GM12872 (cell line): ENCODE measurements around the gene ITGB1BP1.

Source experiments
- TF ChIP-seq, protein P1 (sequence below): IDR thresholded peaks from 3 replicates; pipeline ENCODE4 v1.5.1; 2011; ENCODE audit warnings: low read depth, mild to moderate bottlenecking, low read length, moderate library complexity; ENCODE audit not compliant: insufficient read depth

ITGB1BP1 gene

GRCh38 chr2:9390151-9390850 lies 33.0 kb downstream of the ITGB1BP1 start:
- TF ChIP-seq, protein P1, sequence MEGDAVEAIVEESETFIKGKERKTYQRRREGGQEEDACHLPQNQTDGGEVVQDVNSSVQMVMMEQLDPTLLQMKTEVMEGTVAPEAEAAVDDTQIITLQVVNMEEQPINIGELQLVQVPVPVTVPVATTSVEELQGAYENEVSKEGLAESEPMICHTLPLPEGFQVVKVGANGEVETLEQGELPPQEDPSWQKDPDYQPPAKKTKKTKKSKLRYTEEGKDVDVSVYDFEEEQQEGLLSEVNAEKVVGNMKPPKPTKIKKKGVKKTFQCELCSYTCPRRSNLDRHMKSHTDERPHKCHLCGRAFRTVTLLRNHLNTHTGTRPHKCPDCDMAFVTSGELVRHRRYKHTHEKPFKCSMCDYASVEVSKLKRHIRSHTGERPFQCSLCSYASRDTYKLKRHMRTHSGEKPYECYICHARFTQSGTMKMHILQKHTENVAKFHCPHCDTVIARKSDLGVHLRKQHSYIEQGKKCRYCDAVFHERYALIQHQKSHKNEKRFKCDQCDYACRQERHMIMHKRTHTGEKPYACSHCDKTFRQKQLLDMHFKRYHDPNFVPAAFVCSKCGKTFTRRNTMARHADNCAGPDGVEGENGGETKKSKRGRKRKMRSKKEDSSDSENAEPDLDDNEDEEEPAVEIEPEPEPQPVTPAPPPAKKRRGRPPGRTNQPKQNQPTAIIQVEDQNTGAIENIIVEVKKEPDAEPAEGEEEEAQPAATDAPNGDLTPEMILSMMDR: no peak

DNA sequence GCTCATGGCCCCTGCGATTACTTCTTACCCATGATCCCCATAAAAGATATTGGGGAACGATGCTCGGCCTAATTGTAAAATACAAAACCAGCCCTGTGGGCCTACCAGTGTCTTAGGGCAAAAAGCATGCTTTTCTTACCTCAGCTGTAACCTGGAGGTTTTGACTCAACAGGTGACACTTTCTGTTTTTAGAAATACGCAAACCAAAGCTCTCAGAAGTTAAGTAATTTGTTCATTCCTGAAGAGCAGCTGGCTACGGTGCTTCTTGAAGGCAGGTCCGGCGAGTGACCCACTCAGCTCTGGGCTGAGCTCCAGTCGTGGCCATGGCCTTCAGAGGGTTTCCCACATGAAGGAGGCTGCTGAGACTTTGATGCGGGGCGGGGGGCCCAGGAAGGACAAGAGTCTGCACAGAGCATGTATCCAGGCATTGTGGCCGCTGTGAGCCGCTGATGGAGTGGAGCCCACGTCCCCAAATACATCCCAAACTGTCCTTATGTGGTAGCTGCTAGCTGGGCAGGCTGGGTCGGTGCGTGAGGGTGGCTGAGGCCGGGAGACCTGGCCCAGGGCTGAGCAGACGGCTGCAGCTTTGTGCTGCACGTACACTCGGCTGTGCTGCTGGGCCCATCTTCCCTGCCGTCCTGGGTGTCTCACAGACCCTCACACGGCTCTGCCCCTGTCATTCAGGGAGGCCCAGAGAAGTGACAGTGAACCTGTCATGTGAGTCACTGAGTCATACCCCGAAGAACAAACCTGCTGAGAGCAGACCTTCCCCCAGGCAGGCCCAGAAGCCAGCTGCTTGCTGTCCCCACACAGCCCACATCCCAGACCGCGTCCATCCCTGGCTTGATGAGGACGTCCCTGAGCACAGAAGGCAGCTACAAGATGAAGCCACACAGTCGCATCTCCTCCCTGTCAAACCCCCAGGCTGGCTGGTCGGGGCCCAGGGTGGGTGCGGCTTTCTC lies 34.1 kb downstream of the ITGB1BP1 start:
- TF ChIP-seq, protein P1: no peak

DNA sequence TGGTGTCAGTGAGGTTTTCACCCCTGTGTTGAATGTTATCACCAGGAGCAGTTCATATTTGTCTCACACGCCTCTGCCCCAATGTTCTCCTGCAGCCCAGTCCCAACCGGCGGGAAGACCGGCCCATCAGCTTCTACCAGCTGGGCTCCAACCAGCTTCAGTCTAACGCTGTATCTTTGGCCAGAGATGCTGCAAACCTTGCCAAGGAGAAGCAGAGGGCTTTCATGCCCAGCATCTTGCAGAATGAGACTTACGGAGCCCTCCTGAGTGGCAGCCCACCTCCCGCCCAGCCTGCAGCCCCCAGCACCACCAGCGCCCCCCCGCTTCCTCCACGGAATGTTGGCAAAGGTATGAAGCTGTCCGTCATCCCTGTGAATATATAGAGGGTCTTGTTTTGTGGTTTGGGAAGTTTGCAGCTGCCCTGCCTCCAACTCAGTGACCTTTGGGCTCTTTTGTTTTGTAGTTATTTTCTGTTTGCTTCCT lies 35.1 kb downstream of the ITGB1BP1 start:
- TF ChIP-seq, protein P1: no peak

- TF ChIP-seq, protein P1: no peak
Observed at GRCh38 chr2:9385841-9386240, 37.5 kb downstream of the ITGB1BP1 start.

DNA sequence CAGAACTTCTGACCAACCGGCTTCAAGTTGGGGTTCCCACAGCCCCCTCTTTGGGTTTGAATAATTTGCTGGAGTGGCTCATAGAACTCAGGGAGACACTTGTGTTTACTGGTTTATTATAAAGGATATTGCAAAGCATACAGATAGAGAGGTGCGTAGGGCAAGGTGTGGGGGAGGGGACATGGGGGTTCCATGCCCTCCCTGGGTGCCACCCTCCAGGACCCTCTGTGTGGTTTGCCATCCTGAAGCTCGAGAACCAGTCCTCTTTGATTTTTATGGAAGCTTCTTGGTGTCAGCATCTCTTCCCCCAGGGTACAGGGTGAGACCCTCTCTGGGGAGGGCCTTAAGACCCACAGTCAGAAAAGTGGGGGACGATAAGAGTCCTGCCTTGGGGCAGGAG lies 38.8 kb downstream of the ITGB1BP1 start:
- TF ChIP-seq, protein P1: no peak

DNA sequence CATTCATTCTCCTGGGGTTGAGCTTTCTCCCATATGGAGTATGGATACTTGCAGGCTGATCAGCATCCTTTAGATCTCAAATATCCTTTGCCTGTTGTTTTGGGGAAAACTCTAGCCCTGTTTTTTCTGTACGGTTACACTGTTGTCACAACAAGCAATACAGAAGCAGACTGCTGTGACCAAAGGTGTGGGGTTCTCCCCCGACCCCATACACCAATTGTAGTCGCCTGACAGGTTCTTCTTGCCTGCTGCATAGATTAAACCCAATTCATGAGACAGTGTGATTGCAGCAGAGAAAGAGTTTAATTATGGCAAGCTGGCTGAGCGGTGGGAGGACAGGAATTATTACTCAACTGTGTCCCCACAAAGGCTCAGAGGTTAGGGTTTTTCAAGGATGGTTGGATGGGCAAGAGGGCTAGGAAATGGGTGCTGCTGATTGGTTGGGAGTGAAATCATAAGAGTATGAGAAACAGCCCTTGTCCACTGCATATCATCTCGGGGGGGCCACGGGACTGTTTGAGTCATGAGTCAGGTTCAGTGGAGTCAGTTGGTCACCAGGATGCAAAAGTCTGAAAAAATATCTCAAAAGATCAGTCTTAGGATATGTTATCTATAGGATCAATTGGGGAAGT lies 40.6 kb downstream of the ITGB1BP1 start:
- TF ChIP-seq, protein P1: no peak
